HS-27A (cell line): ENCODE results near the gene STOX2.
"Not testable (repeated sequence)": the region's sequence is repeated elsewhere in the genome, so short reads cannot be mapped to it uniquely, and the experiment has no call there.

ENCODE experiments used
- DNase-seq: peaks from one replicate; pipeline ENCODE4 v3.0.0-alpha.2; 2012; ENCODE audit warnings: low read depth, missing footprints

STOX2 gene

GRCh38 chr4:184021389-184021788 lies 116.3 kb downstream of the STOX2 start:
- no peak for DNase-seq

GRCh38 chr4:184022679-184023383 lies 117.7 kb downstream of the STOX2 start:
- DNase-seq, result no peak

- DNase-seq, result no peak
These were observed 119.5 kb downstream of the STOX2 start for GRCh38 chr4:184024637-184025036.

GRCh38 chr4:184028561-184029374 lies 123.7 kb downstream of the STOX2 start:
- no peak for DNase-seq

- no peak for DNase-seq
These were observed 124.9 kb downstream of the STOX2 start for GRCh38 chr4:184030036-184030435.

GRCh38 chr4:184030764-184031163 lies 125.7 kb downstream of the STOX2 start:
- DNase-seq, result no peak

- no peak for DNase-seq
These were observed 127.0 kb downstream of the STOX2 start for GRCh38 chr4:184032091-184032490.

- no peak for DNase-seq
These were observed 134.9 kb downstream of the STOX2 start for GRCh38 chr4:184039963-184040383.

- DNase-seq, result no peak
These were observed 136.0 kb downstream of the STOX2 start for GRCh38 chr4:184041156-184041555.

- no peak for DNase-seq
These were observed 141.0 kb downstream of the STOX2 start for GRCh38 chr4:184046148-184046547.

GRCh38 chr4:184051262-184051661 lies 146.2 kb downstream of the STOX2 start:
- DNase-seq, result not testable (repeated sequence)

GRCh38 chr4:184052616-184053015 lies 147.5 kb downstream of the STOX2 start:
- no peak for DNase-seq

- DNase-seq, result no peak
These were observed 148.3 kb downstream of the STOX2 start for GRCh38 chr4:184053434-184053833.

- no peak for DNase-seq
These were observed 151.8 kb downstream of the STOX2 start for GRCh38 chr4:184056877-184057276.

GRCh38 chr4:184058026-184058425 lies 152.9 kb downstream of the STOX2 start:
- DNase-seq, result no peak

- no peak for DNase-seq
These were observed 154.0 kb downstream of the STOX2 start for GRCh38 chr4:184059099-184059498.

- no peak for DNase-seq
These were observed 156.5 kb downstream of the STOX2 start for GRCh38 chr4:184061582-184061981.

- DNase-seq, result no peak
These were observed 157.7 kb downstream of the STOX2 start for GRCh38 chr4:184062769-184063168.

GRCh38 chr4:184064877-184065276 lies 159.8 kb downstream of the STOX2 start:
- no peak for DNase-seq

GRCh38 chr4:184066584-184067300 lies 161.6 kb downstream of the STOX2 start:
- no peak for DNase-seq

GRCh38 chr4:184067931-184068554 lies 162.9 kb downstream of the STOX2 start:
- DNase-seq, result no peak
